Fibroblast of skin of right quadriceps (primary cell): Measurements from ENCODE around the gene MAD1L1.

Experiments
- DNase-seq: peaks from one replicate; pipeline ENCODE4 v3.0.0-alpha.2; 2013

Gene MAD1L1

DNA sequence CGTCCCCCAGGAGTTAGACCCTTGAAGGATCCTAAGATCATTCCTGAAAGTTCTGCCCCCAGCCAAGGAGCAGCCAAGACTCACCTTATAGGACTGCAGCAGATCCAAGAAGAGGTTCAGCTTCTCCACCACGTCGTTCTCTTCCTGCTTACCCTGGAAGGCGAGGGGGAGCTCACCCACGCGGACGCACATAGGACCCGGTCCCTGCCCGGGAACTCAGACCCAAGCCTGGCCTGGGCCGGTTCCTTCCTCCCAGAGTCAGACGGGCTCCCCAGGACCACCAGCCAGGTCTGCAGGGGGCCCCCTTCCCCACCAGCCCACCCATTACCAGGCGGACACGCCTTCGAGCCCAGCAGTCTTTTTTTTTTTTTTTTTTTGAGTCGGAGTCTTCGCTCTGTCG lies 24.9 kb upstream of the MAD1L1 start:
- no peak for DNase-seq

DNA sequence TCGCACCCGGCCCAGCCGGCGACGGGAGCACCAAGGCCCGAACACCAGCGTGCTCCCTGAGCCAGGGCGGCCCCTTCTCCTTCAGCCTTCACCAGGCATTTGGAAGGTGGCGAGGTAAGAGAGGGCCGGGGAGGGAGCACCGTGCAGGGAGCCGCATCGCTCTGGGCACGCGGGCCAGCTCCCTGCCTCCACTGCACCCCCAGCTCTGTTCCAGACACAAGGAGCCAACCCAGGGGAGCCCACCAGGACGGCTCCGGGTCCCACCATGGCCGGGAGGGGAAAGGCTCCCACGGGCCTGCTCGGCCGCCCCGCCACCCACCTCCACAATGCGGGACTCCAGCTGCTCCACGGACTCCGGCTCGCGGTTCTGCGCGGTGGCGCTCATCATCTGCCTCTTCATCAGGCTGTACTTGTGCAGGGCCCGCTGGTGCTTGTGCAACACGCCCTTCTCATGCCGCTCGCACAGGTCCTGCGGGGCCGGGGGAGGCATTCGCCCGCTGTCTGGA lies 24.4 kb upstream of the MAD1L1 start:
- DNase-seq = no peak

DNA sequence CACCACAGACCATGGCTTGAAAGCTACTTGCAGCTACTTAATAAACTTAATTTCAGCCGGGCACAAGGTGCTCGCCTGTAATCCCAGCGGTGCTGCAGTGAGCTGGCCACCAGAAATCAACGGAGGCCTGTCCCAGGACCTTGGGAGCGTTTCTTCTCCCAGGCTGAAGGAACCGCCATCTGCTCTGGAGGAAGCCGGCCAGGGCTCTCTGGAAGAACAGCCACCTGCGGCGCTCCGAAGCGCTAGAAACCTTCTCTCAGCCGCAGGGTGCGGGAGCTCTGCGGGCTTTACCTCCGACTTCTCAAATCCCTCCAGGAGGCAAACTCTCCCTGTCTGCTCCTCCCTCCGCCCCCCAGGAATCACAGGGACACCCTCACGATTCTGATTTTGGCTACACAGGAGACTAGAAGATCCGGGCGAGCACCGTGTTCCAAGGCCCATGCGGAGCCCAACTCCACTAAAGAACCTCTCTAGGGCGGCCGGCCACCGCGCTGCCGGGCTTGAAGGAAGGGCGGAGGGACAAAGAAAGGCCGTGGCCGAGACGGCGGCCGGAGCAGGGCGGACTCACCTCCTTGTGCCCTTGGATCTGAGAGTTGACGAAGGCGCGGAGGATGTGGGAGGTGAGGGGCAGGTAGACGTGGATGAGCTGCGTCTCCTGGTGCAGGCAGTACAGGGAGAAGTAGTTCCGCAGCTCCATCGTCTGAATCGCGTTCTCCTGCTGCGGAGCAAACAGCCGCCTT lies 23.7 kb upstream of the MAD1L1 start:
- no peak for DNase-seq

DNA sequence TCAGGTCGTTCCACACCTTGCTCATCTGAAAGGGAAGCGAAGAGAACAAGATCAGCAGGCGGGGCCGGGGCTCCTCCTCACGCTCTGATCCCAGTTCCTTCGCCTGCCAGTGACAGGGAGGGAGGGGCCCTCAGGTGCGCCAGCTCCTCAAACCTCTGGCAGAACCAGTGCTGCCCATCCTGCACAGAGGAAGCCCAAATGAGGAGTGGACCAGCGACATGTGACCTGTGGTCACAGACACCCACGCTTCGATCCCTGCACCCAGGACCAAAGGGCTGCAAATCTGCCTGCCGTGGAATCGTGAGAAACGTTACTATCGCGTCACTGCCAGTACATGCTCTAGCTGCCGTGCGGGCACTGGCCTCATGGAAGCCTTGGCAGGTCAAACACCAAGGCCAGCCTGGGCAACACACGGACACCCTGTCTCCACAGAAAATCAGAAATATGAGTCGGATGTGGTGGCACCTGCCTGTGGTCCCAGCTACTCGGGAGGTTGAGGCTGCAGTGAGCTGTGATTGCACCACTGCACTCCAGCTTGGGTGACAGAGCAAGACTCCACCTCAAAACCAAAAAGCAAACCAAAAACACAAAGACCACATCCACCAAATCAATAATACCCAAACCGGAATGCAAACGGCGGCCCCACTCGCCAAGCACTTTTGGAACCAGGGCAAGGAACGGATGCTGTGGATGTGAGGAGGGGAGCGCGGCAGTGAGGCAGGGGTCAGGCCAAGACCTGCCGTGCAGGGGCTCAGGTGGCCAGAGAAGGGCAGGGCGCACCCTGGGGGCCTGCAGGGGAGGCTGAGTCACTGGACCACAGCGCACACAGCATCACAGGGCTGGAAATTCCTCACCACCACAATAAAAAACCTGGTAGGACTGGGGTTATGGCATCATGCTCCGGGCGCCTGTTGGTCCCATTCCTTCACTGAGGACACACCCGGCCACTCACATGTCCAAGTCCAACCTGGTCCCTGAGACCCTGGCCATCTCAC lies 22.7 kb upstream of the MAD1L1 start:
- DNase-seq = no peak

DNA sequence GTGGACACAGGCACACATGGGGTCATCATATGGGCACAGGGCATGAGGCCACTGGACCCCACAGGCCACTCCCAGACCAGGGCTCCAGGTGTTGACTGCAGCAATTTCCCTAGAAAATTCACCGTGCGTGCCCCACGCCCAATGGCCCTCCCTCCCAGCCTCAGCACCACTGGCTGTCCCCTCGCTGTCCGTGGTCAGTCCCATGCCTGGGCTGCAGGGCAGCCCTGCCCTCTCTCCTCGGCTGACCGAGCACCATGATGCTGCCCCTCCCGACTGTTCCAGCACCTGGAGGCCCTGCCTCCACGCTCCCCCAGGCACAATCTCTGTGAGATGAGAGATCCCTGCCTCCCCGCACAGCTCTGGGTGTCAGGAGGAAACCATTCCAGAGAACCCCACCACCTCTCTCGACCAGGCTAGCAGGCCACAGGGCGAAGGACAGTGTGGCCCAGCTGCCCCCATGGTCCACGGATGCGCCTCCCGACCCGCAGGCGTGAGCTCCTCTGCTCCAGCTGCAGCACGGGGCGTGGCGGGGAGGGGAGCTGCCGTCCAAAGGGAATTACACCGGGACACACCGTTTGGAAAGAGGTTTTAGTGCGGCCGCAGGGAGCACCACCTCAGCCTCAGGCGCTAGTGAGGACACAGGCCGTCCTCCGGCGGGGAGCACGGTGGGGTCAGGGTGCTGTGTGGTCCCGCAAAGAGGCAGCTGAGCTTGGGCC lies 21.8 kb upstream of the MAD1L1 start:
- no peak for DNase-seq

DNA sequence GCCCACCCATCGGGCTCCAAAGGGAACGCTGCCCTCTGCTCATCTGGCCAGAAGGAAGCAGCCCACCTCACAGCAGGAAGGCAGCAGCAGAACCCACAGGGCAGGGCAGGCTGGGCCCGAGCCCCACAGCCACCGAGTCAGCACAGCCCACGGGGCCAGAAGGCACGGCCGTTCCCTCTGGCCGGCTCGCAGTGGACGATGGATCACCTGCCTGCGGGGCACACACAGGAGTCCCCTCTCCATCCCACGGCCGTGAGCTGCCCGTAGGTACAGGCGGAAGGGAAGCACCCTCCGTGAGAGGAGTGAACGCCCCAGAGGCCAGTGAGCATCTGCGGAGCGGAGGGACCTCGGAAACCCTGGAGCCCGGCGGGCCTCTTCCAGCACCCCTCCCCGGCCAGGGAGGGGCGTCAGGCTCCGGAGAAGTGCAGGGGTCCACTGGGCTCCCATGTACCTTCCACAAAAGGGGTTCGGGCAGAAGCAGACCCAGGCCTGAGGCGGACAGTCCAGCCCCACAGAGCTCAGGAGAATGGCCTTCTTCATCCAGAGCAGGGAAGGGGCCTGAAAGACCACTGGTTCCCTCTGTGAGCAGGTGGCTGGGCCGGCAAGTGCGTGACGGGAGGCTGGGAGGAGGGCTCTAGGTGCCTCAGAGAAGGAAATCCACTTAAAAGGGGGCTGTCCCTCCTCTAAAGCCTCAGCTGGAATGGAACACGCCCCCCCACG lies 20.9 kb upstream of the MAD1L1 start:
- DNase-seq = no peak

DNA sequence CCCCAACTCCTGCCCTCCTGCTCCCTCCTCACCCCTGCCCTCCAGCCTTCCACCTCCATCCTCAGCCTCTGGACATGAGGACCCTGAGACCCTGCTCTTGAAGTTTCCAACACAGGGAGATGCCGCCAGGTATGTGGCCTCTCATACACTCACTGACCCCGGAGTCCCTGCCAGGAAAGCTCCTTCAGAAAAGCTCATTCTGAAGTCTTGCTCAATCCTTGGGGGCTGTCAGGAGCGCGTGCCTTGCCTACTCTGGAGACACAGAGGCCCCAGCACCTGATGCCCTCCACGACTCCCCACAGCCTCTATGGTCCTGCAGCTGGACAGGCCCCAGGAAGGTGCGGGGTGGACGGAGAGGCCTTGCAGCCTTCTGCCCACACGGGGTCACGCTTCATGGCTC lies 20.3 kb upstream of the MAD1L1 start:
- DNase-seq = no peak

DNA sequence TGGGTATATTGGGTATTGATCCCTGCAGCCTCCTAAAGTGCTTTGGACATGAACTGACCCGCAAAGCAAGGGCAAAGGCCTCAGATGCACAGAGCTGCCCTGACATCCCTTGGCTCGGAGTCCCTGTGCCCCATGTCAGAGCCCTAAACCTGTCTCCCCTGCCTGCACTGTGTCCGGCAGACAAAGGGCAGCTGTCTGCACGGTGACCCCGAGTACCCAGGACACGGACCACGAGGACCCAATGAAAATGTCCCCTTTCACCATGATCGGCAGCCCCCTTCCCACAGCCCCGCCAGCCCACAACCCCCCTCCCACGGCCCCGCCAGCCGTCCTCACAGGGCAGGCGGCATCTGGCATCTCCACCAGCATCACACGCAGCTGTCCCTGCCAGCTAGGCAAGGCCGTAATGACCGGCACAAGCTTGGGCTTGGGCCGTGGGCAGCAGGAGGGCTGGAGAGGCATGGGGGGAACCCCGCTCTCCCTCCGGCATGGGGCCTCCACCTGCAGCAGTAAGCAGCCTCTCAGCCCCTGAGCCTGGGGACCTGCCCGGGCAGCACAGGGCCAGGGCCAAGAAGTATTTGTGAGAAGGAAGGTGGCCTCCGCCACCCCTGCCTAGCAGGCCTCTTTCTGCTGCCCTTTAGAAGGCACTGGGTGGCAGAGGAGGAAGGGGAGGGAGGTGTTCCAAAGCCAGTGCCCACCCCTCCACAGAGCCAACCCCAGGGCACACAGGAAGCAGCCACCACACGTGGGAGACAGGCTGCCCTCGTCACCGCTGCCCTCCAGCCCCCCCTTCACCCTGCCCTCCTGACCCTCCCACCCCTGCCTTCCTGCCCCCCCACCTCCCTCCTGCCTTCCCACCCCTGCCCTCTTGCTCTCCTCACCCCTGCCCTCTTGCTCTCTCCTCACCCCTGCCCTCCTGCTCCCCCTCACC lies 19.4 kb upstream of the MAD1L1 start:
- no peak for DNase-seq

DNA sequence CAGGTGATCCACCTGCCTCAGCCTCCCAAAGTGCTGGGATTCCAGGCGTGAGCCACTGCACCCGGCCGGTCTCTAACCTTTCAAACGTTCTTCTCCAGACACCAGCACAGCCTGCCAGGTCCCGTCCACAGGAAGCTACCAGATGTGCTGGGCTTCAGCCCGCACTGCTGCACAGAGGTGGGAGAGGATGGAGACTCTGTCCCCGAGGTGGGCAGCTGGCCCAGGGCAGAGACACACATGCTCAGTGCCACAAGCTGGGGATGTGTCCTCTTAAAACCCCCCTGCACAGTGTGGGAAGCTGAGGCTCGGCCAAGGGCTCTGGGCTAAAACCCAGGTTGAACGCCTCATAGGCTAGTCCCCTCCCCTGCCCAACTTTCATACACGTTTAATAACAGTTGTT lies 18.6 kb upstream of the MAD1L1 start:
- no peak for DNase-seq

DNA sequence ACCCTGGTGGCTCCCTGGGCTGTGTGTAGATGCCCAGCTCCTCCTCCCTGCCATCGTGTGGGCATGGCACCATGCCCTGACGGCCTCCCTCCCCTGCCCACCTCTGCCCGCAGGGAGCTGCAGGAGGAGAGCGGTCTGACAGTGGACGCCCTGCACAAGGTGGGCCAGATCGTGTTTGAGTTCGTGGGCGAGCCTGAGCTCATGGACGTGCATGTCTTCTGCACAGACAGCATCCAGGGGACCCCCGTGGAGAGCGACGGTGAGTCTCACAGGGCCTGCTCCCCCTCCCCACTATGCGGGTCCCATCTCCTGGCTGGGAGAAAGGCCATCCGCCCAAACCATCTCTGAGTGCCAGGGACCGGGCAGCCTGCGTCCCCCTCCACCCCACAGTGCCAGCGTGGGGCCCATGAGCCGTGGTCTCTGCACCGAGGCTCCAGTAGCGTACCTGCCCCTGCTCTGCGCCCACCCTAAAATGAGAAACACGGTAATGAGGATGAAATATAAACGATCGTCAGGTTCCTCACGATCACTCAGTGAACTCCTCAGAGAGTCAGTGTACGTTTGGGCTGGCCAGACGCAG lies 17.1 kb upstream of the MAD1L1 start:
- DNase-seq = no peak

DNA sequence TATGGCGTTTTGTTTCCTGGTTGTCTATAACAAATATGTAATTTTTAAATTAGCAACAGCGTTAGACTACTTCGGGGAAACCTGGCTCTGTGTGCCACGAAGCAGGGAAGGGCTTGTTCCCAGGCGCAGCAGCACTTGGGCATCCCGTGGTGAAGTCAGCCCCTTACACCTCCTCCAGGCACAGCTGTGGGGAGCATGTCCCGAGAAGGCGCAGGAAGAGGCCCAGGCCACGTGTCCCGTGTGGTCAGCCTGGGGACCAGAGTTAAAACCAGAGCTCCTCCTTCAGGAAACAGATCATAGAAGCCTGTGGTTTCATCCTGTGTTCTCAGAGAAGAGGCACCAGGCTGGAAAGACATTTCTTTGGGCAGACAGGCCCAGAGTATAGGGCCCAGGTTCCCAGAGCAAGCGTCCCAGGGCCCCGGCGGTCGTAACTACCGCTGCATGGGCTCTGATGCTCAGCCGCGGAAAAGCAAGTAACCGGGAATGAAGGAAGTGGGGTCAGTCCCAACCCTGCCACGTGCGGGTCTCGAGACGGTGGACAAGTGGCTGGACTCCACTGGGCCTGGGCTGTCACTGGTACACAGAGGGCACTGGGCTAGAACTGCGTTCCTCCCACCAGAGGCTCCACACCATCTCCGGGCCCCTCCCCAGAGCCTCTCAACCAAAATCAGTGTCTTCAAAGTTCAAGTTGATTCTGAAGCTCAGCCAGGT lies 16.4 kb upstream of the MAD1L1 start:
- peak; percentile 94 for DNase-seq

DNA sequence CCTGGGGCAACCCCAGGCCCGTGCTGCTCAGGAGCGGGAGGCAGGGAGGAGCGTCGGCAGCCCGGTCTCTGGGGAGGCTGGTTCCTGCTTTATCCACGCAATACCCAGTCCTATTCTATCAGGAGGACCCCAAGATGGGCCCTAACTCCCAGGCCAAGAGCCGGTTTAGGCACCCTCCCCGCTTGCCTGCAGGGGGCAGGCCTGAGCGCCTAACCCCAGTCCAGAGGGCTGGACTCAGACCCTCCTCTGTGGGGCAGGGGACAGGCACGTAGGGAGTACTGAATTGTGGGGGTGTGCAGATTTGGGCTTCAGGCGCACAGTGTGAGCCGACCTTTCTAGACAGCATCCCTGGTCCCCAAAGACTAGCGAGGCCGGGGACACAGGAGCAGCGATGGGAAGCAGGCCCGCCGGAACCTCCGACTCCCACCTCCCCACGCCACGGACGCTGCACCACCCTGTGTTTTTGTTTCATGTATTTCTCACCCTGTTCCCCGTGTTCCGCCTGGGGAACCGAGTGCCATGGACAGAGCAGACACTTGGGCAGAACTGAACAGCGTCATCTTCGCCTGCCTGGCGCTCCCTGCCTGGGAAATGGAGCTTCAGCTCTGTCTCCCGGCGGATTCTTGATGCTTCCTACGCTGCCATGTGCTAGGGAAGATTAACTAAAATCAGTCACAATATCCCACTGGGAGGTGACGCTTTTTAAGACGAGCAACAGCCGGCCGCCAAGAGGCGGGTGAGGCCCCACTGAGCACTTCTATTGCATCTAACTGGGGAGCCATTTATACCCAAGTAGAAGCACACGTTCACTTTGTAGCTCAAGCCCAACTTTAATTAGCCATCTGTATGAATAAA lies 14.6 kb upstream of the MAD1L1 start:
- no peak for DNase-seq

DNA sequence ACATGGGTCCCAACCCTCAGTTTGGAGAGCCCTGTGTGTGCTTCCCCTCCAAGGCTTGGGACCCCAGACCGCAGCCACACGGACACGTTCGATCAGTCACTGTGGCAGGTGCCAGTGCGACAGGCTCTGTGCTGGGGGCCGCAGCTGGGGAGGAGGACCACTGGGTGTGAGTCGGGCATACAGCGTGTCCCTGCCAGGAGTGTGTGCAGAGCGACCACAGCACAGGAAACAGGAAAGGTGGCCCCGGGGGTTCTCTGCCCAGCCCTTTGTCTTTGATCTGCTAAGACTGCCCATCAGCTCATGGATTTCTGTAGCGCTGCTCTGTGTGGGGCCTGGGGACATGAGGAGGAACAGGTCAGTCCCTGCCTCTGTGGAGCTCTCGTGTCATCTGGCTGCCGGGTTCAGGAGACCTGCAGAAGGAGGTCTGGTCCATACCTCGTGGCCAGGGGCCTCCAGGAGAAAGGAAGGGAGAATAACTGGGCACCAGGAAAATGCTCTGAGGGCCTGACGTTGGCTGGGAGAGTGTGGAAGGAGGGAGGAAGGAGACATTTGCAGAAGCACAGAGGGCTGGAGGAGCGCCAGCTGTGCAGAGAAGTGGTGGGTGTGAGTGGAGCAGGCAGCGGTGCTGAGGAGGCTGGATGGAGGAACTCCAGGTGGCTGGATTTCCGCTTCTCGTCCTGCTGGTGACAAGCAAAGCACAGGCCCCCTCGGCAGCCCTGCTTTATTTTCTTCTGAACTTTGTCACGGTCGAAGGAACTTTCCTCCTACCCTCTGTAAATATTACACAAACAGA lies 13.3 kb upstream of the MAD1L1 start:
- DNase-seq = no peak

DNA sequence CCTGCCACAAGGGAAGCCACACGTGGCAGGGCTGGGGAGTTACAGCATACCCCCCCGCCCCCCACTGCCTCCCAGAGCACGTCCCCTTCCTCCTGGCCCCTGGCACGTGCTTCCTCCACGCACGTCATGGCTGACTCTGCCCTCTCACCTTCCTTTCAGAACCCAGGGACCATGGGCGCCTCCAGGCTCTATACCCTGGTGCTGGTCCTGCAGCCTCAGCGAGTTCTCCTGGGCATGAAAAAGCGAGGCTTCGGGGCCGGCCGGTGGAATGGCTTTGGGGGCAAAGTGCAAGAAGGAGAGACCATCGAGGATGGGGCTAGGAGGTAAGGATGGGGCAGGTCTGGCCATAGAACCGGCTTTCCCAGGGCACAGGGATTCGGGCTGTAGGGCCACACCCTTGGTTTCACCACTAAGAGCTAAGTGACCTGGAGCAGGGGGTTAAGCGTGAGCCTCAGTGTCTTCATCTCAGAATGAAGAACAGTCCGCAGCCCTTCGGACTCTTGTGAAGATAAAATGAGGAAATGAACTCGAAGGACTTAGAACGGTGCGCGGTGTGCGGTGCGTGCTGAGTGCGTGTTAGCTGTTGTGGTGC lies 11.8 kb upstream of the MAD1L1 start:
- no peak for DNase-seq

DNA sequence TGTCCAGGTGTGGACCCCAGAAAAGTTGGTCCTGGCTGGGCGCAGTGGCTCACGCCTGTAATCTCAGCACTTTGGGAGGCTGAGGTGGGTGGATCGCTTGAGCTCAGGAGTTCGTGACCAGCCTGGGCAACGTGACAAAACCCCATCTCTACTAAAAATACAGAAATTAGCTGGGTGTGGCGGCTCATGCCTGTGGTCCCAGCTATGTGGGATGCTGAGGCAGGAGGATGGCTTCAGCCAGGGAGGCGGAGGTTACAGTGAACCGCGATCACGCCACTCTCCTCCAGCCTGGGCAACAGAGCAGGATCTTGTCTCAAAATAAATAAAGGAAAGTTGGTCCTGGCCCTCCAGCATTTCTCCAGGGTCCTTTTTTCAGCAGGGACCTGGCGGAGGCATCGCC lies 10.7 kb upstream of the MAD1L1 start:
- DNase-seq = no peak

DNA sequence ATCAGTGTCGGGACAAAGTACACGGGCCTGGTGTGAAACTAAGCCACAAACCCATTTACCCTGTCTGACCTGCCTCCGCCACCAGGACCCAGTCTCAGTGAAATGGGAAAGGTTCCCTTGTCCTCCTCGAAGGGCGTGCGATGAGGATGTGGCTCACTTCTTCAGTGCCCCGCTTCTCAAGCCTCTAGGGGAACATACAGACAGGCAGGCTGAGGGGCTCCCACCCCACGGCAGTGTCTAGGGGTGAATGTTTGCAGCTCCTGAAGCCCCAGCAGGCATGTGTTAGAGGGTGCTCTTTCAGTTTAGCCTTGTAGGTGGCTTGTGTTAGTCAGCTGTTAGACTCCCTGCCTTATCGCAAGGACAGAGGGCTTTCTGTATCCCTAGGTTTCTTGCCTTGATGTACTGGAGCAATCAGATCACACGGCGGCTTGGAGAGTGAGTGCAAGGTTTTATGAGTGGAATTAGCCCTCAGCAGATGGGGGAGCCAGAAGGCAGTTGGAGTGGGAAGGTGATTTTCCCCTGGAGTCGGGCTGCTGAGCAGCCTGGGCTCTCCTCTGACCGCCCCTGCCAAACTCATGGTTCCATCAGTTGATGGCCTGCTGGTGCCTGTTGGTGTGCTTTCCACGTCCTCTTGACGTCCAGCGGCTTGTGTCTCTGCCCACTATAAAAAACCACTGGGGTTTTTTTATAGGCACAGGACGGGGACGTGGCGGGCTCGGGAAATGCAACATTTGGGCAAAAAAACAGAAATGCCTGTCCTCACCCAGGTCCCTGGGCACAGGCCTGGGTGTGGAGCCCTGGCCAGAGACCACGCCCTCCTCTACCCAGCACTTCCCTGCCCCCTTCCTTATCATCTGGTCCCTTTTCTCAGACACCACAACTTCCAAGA lies 10.0 kb upstream of the MAD1L1 start:
- no peak for DNase-seq
